Suprapubic skin (tissue), 4 donors: Measurements from ENCODE around the gene DYNLT1.

Source experiments
- EP300 ChIP-seq: sonication (generic); formaldehyde crosslinking; IDR thresholded peaks from one replicate; pipeline ENCODE4 v1.6.1; 2017; ENCODE audit warnings: antibody characterized with exemption
- POLR2AphosphoS5 ChIP-seq, 3 donors: sonication (generic); formaldehyde crosslinking; IDR thresholded peaks; one replicate each; pipeline ENCODE4 v1.6.1; 2017; ENCODE audit warnings: antibody characterized with exemption in 3 of 3

GRCh38 chr6:158640519-158640918, 4.0 kb downstream of the DYNLT1 start:
- TF ChIP-seq EP300 (no peak), POLR2AphosphoS5 (IDR thresholded peaks at IDR 0.05) (no peak)
